SH-SY5Y (cell line): ENCODE measurements around the gene PLEK.

Experiments used
- GATA2 ChIP-seq: IDR thresholded peaks from 2 replicates; pipeline ENCODE4 v1.6.1; 2011; ENCODE audit warnings: mild to moderate bottlenecking, low read depth, low read length
- GATA3 ChIP-seq: IDR thresholded peaks from 2 replicates; pipeline ENCODE4 v1.6.1; 2011; ENCODE audit warnings: low read depth, mild to moderate bottlenecking, low read length, moderate library complexity

DNA sequence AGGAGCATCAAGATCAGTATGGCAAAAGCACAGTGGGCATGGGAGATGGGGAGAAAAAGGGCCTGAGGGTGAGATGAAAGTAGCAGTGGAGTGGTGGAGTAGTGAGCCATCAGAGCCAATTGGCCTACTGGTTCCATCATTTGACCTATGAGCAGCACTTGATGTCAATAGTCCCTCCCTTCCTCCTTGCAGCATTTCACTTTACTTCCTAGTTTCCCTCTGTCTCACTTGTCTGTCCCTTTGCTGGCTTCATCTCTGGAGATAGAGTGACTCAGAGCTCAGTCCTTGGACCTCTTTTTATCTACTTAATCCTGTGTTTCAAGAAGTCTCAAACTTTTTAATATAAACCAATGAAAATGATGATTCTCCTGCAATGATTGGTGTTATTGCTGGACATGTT, 69.9 kb downstream of the PLEK start:
- TF ChIP-seq GATA2, result no peak
- TF ChIP-seq GATA3, result no peak
